GM12892 (cell line): Measurements from ENCODE around the gene KRTAP4-2.
"Not testable (repeated sequence)": the region's sequence is repeated elsewhere in the genome, so short reads cannot be mapped to it uniquely, and the experiment has no call there.

Source experiments
- DNase-seq: peaks from one replicate; pipeline ENCODE4 v3.0.0; 2011; ENCODE audit not compliant: insufficient read length
- FAIRE-seq: peaks from 2 replicates; lab custom pipeline; 2011; peaks lifted over from hg19 to GRCh38; lab: Jason Lieb, UNC
- POLR2A ChIP-seq: IDR thresholded peaks from 2 replicates; pipeline ENCODE4 v1.6.1; 2011; ENCODE audit warnings: low read depth, low read length, control low read depth
- POLR2AphosphoS5 ChIP-seq: IDR thresholded peaks from 2 replicates; pipeline ENCODE4 v1.6.1; 2011; ENCODE audit warnings: low read depth, low read length, control low read depth
- TAF1 ChIP-seq: IDR thresholded peaks from 2 replicates; pipeline ENCODE4 v1.6.1; 2011; ENCODE audit warnings: low read depth, mild to moderate bottlenecking, control low read depth, low read length, borderline replicate concordance

The KRTAP4-2 gene

DNA sequence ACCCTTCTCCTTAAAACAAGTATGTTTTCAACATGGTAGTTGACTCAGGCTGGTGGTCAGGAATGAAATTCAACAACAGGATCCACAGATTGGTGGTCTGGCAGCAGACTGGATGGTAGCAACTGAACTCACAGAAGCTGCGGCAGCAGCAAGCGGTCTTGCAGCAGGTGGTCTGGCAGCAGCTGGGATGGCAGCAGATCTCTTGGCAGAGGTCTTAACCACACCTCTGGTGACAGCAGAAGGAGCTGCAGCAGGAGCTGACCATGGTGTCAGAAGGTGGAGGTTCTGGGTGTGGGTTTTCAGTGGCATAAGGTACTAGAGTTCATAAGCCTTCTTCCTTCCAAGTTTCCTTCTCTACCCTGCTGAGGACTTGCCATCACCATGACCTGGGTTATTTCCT is 8.9 kb upstream of the KRTAP4-2 start:
- no peak for TF ChIP-seq POLR2AphosphoS5
- no peak for TF ChIP-seq POLR2A
- no peak for TF ChIP-seq TAF1
- DNase-seq (no peak), FAIRE-seq (no peak)

DNA sequence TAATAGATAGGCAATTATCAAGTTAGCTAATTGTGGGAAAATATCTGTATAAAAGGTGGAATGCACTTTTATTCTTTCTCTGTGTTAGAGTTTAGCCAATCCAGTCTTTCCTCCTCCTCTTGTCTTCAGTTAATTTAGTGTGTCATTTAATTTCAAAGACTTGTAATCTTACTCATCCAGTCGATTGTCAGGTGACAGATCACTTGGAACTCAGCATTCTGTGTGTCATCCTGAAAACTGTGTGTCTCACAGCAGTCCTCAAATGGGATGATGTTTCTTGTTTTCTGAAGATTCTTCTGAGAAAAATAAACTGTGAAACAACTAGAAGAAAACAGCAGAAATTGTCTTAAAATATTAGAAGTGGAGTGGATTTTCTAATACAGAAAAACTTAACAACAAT is 7.0 kb upstream of the KRTAP4-2 start:
- TF ChIP-seq TAF1: no peak
- no peak for TF ChIP-seq POLR2AphosphoS5
- TF ChIP-seq POLR2A: no peak

DNA sequence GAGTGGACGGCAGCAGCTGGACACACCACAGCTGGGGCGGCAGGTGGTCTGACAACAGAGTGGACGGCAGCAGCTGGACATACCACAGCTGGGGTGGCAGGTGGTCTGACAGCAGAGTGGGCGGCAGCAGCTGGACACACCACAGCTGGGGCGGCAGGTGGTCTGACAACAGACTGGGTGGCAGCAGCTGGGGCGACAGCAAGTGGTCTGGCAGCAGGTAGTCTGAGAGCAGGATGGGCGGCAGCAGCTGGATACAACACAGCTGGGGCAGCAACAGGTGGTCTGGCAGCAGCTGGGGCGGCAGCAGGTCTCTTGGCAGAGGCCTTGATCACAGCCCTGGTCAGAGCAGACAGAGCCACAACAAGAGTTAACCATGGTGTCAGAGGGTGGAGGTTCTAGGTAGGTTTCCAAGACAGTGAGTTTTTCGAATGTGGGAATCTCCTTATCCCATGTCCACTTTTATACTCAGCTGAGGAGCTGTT is 6.5 kb upstream of the KRTAP4-2 start, which contains the start of gene KRTAP4-1:
Gene KRTAP4-1 (minus strand): TSS at position 432 of the 482 bp plus-strand sequence. CDS start 57 bp downstream, at position 375.
- no peak for TF ChIP-seq TAF1
- no peak for TF ChIP-seq POLR2A
- no peak for TF ChIP-seq POLR2AphosphoS5
- DNase-seq: no peak
- FAIRE-seq: no peak

More for the DNA sequence above, 7.0 kb upstream of the KRTAP4-2 start:
- DNase-seq (no peak), FAIRE-seq (no peak)

DNA sequence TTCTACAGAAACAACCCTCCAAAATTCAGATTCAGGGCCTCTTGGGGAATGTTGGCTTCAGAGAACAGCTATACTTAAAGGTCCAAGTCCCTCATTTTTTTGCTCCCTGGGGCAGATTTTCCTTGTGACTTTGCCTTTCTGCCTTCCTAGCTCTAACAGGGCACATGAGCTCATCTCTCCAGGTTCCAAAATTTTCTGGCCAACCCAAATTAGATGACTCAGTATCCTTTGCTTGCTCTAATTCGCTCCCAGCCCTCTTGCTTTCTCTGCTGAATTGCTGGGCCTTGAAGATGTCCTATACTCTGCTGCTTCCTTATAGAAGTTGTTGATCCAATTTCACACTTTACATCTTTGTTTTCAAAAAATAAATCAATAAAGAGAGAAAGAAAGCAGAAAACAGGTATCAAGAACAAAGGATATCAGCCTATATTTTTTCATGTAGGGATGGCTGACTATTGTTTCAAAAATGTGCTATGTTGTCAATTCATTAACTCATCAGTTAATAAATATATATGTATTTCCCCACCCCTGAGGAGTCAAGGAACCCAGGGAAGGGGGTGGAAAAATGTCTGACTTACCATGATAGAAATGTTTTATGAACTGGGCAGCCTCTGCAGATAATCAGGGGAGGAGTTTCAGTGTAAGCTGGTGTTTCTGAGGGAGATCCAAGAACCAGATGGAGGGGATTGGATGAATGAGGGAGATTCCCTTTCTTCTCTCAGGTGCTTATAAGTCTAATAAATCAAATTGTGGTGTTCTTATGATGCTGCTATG is 1.0 kb upstream of the KRTAP4-2 start:
- no peak for DNase-seq
- no peak for FAIRE-seq
- no peak for TF ChIP-seq POLR2AphosphoS5
- no peak for TF ChIP-seq TAF1
- no peak for TF ChIP-seq POLR2A

DNA sequence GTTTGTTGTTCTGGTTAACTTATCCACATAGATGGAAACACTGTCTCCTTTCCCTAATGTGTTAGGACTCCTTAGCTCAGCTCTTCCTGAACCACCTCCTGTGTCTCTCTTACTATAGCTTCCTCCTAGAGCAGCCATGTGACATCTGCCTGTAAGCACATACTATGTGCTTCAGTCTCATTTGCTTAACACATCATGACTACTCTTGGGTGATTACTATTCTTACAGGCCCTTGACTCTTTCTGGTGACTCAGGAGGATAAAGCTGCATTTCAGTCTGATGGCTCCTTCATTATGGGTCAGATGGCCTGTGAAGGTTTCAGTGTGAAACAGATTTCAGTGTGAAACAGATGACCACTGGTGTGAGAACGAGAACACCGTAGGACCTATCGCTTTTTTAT is 320 bp upstream of the KRTAP4-2 start:
- FAIRE-seq (no peak), DNase-seq (no peak)
- no peak for TF ChIP-seq POLR2A
- TF ChIP-seq POLR2AphosphoS5: no peak
- TF ChIP-seq TAF1: no peak

DNA sequence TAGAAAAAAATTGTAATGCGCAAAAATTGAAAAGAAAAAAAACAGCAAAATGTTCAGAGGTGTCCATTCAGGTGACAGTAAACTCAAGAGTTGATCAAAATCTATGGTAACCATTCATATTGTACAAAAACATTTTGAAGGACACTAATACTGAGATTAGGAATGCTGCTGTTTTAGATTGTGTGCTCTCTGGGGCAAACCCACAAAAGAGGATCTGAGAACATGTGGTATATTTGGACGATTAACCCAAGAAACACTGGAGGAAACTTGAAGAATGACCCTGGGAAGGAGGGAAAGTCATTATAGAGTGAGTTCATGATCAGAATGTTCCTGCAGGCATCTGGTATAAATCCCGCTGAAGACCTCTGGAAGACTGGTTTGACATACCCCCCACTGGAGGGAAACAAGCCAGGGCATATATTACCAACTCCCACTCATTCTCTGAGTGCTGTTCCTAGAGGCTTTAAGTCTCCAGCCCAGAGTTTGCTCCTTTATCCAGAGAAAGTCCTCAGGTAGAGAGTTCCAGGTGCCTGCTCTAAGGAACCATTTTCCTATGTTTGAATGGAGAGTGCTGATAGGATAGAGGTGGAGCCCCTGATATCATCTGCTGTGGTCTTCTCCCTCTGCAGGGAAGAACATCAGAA is 1.2 kb downstream of the KRTAP4-2 start:
- FAIRE-seq: no peak
- DNase-seq: no peak
- TF ChIP-seq POLR2A (no peak), TAF1 (no peak), POLR2AphosphoS5 (no peak)

DNA sequence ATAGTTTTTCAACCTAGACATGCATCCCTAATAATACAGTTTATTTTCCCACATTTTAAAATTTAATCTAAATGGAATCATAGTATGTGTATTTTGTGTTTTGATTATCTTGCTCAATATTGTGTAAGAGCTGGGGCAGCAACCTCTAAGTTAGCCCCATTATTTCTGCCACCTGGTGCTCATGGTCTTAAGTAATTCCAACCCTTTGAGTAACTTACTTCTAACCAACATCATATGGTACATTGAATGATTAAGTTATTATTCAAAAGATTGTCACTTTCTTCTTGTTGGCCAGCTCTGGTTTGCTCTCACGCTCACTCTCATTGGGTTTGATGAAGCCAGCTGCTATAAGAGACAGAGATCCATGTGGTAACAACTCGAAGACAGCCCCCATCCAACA is 6.1 kb downstream of the KRTAP4-2 start:
- no peak for DNase-seq
- no peak for TF ChIP-seq POLR2A
- no peak for TF ChIP-seq TAF1
- no peak for TF ChIP-seq POLR2AphosphoS5
- FAIRE-seq: no peak

DNA sequence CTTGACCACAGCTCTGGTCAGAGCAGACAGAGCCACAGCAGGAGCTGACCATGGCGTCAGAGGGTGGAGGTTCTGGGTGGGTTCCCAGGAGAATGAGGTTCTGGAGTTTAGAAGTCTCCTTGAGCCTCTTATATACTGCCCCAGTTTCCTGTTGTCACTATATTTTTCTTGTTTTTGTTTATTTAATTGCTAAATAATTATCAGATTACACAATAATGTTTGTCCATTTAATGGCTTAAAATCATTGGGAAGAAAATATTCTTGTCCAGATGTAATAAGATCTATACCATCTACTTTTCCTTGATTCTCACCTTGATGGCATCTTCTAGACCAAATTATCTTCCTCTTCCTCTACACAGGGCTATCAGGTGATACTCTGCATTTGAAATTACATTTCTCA is 9.9 kb downstream of the KRTAP4-2 start, which contains the start of gene KRTAP4-3:
Gene KRTAP4-3 (minus strand): TSS at position 101 of the 400 bp plus-strand sequence. CDS start 49 bp downstream, at position 52.
- DNase-seq (no peak), FAIRE-seq (no peak)
- TF ChIP-seq POLR2A: no peak
- no peak for TF ChIP-seq POLR2AphosphoS5

DNA sequence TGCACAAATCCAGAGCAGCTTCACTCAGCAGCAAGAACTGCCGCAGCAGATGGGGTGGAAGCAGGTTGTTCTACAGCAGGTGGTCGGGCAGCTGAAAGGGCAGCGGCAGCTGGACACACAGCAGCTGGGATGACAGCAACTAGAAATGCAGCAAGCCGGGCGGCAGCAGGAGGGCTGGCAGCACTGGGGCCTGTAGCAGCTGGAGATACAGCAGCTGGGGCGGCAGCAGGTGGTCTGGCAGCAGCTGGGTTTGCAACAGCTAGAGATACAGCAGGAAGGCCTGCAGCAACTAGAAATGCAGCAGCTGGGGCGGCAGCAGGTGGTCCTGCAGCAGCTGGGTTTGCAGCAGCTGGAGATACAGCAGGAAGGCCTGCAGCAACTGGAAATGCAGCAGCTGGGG is 10.5 kb downstream of the KRTAP4-2 start:
- FAIRE-seq (no peak), DNase-seq (no peak)
- TF ChIP-seq TAF1: no peak
- TF ChIP-seq POLR2A: no peak
- TF ChIP-seq POLR2AphosphoS5: no peak

DNA sequence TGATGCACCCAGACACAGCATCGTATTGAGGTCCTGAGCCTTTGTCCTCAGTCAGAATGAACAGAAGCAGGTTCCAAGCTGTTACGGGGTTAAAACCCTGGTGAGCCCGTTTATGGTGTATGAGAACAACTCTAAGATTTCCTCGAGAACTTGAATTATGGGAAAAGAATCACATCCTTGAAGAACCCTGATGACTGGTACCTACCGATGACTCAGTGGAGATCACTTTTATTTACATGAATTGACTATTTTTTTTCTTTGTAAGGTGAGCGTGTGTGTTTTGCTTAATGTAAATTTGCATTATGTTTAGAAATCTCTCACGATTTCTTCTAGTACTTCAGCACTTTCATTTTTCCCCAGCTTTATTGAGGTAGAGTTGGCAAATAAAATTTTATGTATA is 14.2 kb downstream of the KRTAP4-2 start:
- DNase-seq: no peak
- TF ChIP-seq TAF1 (no peak), POLR2AphosphoS5 (no peak), POLR2A (no peak)
- FAIRE-seq: no peak

DNA sequence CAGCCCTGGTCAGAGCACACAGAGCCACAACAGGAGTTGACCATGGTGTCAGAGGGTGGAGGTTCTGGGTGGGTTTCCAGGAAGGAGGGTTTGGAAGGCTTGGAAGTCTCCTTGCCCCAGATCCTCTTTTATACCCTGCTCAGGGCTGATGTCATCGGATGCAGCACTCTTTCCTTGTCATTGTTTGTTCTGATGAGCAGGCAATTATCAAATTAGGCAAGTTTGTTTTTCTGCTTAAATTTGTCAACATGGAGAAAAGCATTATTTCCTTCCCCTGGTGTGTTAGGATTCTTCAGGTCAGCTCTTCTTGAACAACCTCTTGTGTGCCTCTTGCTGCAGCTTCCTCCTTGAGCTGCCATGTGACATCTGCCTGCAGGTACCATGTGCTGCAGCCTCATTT is 17.4 kb downstream of the KRTAP4-2 start, which contains the start of gene KRTAP4-4:
Gene KRTAP4-4 (minus strand): TSS at position 101 of the 400 bp plus-strand sequence. CDS start 57 bp downstream, at position 44.
- DNase-seq: no peak
- TF ChIP-seq POLR2A (no peak), TAF1 (no peak)
- no peak for FAIRE-seq

DNA sequence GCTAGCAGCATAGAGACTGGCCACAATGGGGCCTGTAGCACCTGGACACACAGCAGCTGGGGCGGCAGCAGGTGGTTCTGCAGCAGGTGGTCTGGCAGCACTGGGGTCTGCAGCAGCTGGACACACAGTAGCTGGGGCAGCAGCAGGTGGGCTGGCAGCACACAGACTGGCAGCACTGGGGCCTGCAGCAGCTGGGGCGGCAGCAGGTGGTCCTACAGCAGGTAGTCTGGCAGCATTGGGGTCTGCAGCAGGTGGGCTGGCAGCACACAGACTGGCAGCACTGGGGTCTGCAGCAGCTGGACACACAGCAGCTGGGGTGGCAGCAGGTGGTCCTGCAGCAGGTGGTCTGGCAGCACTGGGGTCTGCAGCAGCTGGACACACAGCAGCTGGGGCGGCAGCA is 17.8 kb downstream of the KRTAP4-2 start:
- FAIRE-seq, DNase-seq: not testable (repeated sequence)
